ENCODE results near the gene RALGAPB. TPM values are rescaled to one million over a fixed set of nuclear protein-coding genes. Genes with fewer than 3 reads are reported as not detected.

RALGAPB gene
- total RNA-seq, 1 experiment from 2014 or later = 24.0 TPM

- intact Hi-C loops (cut with micrococcal nuclease) = no loop called here
- ATAC-seq (no peak), DNase-seq (ENCODE audit: low read depth, low spot score) (no peak)
- RAD21 ChIA-PET (ENCODE audit: low non-redundant PET in 1 of 2, low total read pairs in 2 of 2, uncharacterized antibody in 2 of 2, unreplicated experiment in 2 of 2) = no interaction called here
- Histone ChIP-seq H3K9me2 (ENCODE audit: insufficient read depth) (no peaks in the 10 kb centered on the region), H3K27ac (ENCODE audit: low read depth, low read length) (no peak overlapping the region), H3K79me2 (ENCODE audit: insufficient read depth, low read length) (no peaks in the 10 kb centered on the region), H3K9ac (ENCODE audit: low read length) (no peak overlapping the region), H2AFZ (ENCODE audit: low read depth, low read length, poor library complexity, severe bottlenecking) (no peak overlapping the region), H3K4me1 (ENCODE audit: control insufficient read depth in 1 of 2, insufficient read depth in 2 of 2, low read length in 2 of 2) (no peaks in the 10 kb centered on the region), H3K4me3 (replicated peaks in 1 of 2; ENCODE audit: low read depth in 1 of 2, low read length in 2 of 2) (no peak overlapping the region), H4K20me1 (ENCODE audit: insufficient read depth) (no peaks in the 10 kb centered on the region), H3K4me2 (ENCODE audit: low read length) (no peak overlapping the region), H3K36me3 (ENCODE audit: control insufficient read depth in 1 of 2, insufficient read depth in 2 of 2, low read length in 2 of 2) (peaks cover 4 to 9% of the 10 kb centered on the region in 2 experiments; a peak in 3 of 4 replicates), H3K27me3 (ENCODE audit: insufficient read depth, low read length) (0 out of 2 replicates have a peak, but pooled peaks cover 3% of the 10 kb centered on the region), H3K9me3 (ENCODE audit: control insufficient read depth in 1 of 2, insufficient read depth in 1 of 2, low read depth in 1 of 2, low read length in 2 of 2) (no peaks in the 10 kb centered on the region)
- CTCF ChIA-PET = no interaction called here
- BruUV-seq (replicated peaks) = no TSS peak
- POLR2A ChIA-PET = no interaction called here
- TF ChIP-seq EZH2 (IDR thresholded peaks at IDR 0.05) (no peak), CEBPB (IDR thresholded peaks at IDR 0.05; ENCODE audit: low read depth) (no peak), MAX (IDR thresholded peaks at IDR 0.05) (no peak), SIN3A (IDR thresholded peaks at IDR 0.05; ENCODE audit: low read depth) (no peak), EGR1 (IDR thresholded peaks at IDR 0.05; ENCODE audit: low read depth) (no peak), ZNF274 (IDR thresholded peaks at IDR 0.05; ENCODE audit: low read depth, low read length) (no peak), RAD21 (IDR thresholded peaks at IDR 0.05; ENCODE audit: low read depth) (no peak), EZH2phosphoT487 (IDR thresholded peaks at IDR 0.05; ENCODE audit: borderline replicate concordance) (no peak), POLR2AphosphoS5 (IDR thresholded peaks at IDR 0.05; ENCODE audit: low read depth, low read length) (no peak), YY1 (IDR thresholded peaks at IDR 0.05; ENCODE audit: extremely low read depth, insufficient replicate concordance, low read depth, low read length) (no peak), ATF3 (IDR thresholded peaks at IDR 0.05) (no peak), REST (IDR thresholded peaks at IDR 0.05; ENCODE audit: low read depth) (no peak), SRF (IDR thresholded peaks at IDR 0.05; ENCODE audit: low read depth) (no peak), FOSL1 (IDR thresholded peaks at IDR 0.05; ENCODE audit: low read depth) (no peak), CBX3 (IDR thresholded peaks at IDR 0.05; ENCODE audit: low read depth) (no peak), ZFX (IDR thresholded peaks at IDR 0.05) (no peak), JUND (IDR thresholded peaks at IDR 0.05) (no peak), TCF7L2 (IDR thresholded peaks at IDR 0.05; ENCODE audit: borderline replicate concordance, extremely low read depth, insufficient read depth, insufficient read length) (no peak), ELF1 (IDR thresholded peaks at IDR 0.05; ENCODE audit: borderline replicate concordance, low read depth) (no peak)
- TF ChIP-seq, protein P1, sequence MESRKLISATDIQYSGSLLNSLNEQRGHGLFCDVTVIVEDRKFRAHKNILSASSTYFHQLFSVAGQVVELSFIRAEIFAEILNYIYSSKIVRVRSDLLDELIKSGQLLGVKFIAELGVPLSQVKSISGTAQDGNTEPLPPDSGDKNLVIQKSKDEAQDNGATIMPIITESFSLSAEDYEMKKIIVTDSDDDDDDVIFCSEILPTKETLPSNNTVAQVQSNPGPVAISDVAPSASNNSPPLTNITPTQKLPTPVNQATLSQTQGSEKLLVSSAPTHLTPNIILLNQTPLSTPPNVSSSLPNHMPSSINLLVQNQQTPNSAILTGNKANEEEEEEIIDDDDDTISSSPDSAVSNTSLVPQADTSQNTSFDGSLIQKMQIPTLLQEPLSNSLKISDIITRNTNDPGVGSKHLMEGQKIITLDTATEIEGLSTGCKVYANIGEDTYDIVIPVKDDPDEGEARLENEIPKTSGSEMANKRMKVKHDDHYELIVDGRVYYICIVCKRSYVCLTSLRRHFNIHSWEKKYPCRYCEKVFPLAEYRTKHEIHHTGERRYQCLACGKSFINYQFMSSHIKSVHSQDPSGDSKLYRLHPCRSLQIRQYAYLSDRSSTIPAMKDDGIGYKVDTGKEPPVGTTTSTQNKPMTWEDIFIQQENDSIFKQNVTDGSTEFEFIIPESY (IDR thresholded peaks at IDR 0.05; ENCODE audit: extremely low read depth, insufficient replicate concordance, low read length) = no peak
These were observed 107.3 kb downstream of the RALGAPB start for GRCh38 chr20:38579921-38580320.

Data from HCT116 (cell line).